IPS-NIHi7 (cell line): ENCODE results near the gene SLC5A12.
"Not testable (repeated sequence)": the region's sequence is repeated elsewhere in the genome, so short reads cannot be mapped to it uniquely, and the experiment has no call there.

ENCODE experiments used
- DNase-seq: peaks from one replicate; pipeline ENCODE4 v3.0.0; 2012; ENCODE audit warnings: mixed read lengths; ENCODE audit errors: extremely low spot score

Gene SLC5A12

DNA sequence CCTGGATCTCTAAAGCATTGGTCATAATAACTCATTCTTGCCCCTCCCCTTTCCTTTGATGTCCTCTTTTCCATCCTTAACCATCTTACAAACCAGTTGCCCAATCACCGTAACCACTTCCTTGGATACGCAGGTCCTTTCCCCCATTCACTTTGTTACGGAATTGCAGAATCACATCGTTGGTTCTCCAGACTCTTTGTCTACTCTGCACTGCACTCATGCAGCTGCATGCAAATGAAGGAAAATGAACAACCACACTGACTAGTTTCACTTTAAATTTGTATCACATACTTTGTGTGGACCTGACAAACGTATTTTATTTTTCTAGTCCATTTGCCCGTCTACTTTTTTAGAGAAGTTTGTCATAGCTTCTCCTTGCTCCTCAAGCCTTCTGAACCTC, 69.9 kb downstream of the SLC5A12 start:
- no peak for DNase-seq

DNA sequence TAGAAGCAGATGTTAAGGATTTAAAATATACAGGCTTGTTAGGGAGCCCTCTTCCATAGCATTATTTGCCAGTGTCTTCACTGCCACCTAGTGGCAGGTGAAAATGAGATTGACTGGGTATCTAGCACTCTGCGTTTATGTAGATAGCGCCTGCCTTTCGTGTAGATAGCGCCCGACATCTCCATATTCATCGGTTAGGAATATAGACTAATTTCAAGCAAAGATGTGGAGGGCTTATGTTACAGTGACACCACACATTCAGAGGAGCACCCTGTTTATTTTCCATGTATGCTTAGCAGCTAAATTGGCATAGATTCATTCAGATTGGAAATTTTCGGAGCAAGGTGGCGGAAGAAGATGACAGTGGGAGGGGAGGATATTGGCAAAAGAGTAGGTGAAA, 72.0 kb downstream of the SLC5A12 start:
- DNase-seq = peak; percentile 79

DNA sequence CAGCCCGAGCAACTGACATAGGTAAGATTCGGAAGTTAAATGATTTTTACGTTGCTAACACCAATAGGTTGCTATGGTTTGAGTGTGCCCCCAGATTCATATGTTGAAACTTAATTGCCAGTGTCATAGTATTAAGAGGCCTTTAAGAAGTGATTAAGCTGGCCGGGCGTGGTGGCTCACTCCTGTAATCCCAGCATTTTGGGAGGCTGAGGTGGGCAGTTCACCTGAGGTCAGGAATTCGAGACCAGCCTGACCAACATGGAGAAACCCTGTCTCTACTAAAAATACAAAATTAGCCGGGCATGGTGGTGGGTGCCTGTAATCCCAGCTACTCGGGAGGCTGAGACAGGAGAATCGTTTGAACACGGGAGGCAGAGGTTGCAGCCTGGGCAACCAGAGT, 78.5 kb downstream of the SLC5A12 start:
- DNase-seq = not testable (repeated sequence)

DNA sequence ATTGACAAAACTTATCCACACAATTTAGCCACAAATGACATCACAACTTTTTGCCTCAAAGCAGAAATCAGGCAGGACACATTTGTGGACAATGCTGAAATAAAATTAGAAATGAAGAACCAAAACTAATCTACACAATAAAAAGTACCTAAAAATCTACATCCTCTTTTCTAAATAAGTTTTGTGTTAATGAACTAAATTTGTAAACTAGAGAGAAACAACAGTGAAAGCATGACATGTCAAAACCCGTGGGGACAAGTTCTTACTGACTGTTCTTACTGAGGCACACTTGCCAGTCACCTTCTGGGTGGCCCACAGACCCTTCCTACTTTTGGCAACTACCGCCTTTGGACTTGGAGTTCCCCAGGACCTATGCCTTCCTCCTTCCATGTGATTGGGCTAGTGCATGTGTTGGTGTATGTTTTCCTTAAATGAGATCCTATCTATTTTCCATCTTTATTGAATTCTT, 89.1 kb downstream of the SLC5A12 start:
- no peak for DNase-seq

DNA sequence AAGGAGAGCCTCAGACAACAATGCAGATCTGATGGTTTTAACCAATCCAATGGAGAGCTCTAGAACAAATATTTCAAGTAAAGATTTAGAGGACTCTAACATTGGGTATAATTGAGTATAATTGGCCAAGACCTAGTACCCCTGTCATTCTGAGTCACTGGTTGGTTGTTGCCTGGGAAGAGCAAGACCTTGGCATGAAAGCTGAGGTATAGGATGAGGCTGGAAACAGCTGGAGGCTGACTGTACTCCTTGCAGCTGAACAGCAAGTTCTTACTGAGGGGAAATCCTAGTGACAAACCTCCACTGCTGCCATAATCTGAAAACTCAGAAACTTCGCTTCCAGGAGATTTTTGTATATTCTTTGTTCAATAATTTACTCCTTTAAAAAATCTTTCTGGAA, 95.5 kb downstream of the SLC5A12 start:
- DNase-seq = no peak

DNA sequence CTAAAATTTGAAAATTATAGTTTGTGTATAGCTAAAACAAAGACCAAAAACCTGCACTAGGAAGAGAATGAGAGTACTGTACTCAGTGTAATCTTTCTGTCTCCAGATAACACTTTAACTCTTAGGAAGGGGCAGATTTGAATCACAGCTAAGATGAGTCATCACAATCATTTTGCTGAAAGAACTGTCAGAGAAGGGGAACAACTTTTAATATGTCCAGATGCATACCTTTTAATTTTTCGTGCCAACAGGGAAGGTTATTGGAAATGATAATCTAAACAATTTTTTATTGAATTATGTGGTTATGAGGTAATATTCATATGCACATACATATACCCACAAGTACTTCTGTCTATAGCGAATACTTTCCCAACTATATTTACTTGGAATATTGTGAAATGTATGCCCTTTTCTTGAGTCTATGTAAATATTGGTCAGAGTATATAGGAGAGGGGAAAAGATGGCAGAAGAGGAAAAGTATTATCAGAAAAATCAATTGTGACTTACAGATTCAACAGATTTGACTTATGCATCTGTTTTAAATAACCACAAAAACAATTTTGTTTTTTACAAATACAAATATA, 98.7 kb downstream of the SLC5A12 start:
- no peak for DNase-seq

DNA sequence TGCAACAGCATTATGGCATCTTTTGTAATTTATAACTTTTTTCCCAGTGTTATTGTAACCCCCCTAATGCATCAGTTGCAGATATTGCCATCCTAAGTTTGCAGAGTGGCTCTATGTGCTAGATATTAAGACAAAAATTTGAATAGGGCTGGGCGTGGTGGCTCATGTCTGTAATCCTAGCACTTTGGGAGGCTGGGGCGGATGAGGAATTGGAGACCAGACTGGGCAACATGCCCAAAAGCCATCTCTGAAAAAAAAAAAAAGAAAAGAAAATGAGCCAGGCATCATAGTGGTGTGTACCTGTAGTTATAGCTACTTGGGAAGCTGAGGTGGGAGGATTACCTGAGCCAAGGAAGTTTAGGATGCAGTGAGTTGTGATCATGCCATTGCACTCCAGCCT, 99.7 kb downstream of the SLC5A12 start:
- DNase-seq = no peak

DNA sequence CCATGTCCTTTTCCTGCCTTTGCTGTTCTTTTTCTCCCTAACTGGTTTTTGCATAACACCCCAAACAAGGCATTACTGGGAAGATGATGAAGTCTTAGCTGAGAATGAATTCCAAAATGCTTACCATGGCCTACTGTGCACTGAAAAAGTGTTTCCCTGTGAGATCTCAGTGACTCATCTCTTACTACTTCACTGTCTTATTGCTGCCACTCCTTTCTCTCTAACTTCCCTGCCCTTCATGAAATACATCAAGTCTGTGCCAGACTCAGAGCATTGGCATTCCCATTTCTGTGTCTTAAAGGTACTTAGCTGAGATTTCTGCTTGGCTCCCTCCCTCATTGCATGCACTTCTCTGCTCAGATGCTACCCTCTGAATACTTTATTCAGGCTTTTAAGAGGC, 100.7 kb downstream of the SLC5A12 start:
- no peak for DNase-seq

DNA sequence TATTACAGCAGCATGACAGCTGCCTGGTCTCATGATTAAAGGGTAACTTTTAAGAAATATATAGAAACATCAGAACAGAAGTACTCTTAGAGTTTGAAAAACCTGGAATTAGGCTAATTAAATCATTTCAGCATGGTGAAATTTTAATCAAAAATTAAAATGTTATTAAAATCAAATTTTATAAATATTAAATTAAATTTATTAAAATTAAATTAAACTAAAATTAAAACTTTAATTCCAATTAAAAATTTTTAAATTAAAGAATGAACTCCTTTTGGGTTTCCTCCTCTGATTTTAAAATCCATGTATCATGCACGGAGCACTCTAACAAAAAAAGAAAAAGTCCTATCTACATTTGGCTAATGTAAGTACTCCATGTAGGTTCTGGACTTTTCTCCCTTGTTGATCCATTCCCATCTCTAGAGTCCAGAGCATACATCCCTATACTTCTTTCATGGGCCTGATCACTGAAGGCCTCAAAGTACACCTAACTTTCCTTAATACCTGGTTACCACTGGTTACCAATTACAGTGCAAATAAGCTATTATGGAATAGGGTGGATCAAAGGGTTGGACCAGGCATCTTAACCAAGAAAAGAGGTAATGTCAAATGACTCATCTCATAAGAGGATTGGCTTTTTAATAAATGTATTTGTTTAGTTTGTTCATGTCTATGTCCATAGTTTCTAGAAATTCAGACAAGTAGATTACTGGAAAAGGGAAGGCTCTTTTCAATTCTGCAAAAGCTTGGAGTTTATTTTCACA, 101.4 kb downstream of the SLC5A12 start:
- no peak for DNase-seq

DNA sequence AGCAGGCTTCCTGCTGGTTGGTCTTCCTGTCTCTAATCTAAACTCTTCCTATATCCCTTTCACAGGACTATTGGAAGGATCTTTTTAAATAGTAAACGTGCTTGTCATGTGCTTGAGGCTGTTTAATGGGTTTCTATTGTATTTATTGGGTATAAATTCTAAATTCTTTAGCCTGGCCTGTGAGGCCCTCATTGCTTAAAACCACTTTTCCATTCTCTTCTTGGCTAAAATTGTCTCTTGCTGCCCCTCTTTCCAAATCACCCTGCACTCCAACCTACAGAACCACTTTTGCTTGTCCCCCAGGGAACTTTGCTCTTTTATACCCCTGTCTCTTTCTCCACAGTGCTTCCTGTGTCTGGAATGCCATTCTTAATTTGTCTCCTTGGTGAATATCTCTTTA, 103.4 kb downstream of the SLC5A12 start:
- DNase-seq = no peak
